Endodermal cell (in vitro differentiated cells): ENCODE measurements around the gene GHDC. TPM values are rescaled to one million over a fixed set of nuclear protein-coding genes. Genes with fewer than 3 reads are reported as not detected.
"Not testable (repeated sequence)": the region's sequence is repeated elsewhere in the genome, so short reads cannot be mapped to it uniquely, and the experiment has no call there.

Source experiments
- DNase-seq: peaks from one replicate; pipeline ENCODE4 v3.0.0-alpha.2; 2017
- H3K27ac ChIP-seq: 2 replicates; pipeline ENCODE4 v1.5.1; 2013; ENCODE audit warnings: mild to moderate bottlenecking, low read depth, low read length, moderate library complexity
- H3K27me3 ChIP-seq: 2 replicates; pipeline ENCODE4 v1.6.1; 2013; ENCODE audit warnings: mild to moderate bottlenecking, low read length, moderate library complexity; ENCODE audit not compliant: insufficient read depth, control insufficient read depth, poor library complexity, severe bottlenecking
- H3K36me3 ChIP-seq: 2 replicates; pipeline ENCODE4 v1.7.0; 2013; ENCODE audit warnings: mild to moderate bottlenecking, low read length, moderate library complexity; ENCODE audit not compliant: control insufficient read depth, insufficient read depth
- H3K4me1 ChIP-seq: one replicate; pipeline ENCODE4 v1.7.0; 2013; ENCODE audit warnings: low read length; ENCODE audit not compliant: control insufficient read depth, insufficient read depth
- H3K4me3 ChIP-seq: 2 replicates; pipeline ENCODE4 v1.5.1; 2013; ENCODE audit warnings: mild to moderate bottlenecking, low read length, moderate library complexity
- H3K9ac ChIP-seq: 2 replicates; pipeline ENCODE4 v1.6.1; 2013; ENCODE audit warnings: mild to moderate bottlenecking, low read length, moderate library complexity; ENCODE audit not compliant: poor library complexity, severe bottlenecking; ENCODE audit errors: extremely low read depth
- H3K9me3 ChIP-seq: 2 replicates; pipeline ENCODE4 v1.6.1; 2013; ENCODE audit warnings: mild to moderate bottlenecking, low read length, moderate library complexity; ENCODE audit not compliant: control insufficient read depth
- H3K27ac Mint-ChIP-seq: 2 replicates; pipeline ENCODE4 v1.8.0; 2020; ENCODE audit warnings: mixed read lengths
- H3K27me3 Mint-ChIP-seq: 2 replicates; pipeline ENCODE4 v1.8.0; 2021; ENCODE audit warnings: mild to moderate bottlenecking, mixed read lengths; ENCODE audit not compliant: insufficient read depth
- H3K36me3 Mint-ChIP-seq: 2 replicates; pipeline ENCODE4 v1.8.0; 2020; ENCODE audit warnings: low read depth, mixed read lengths
- H3K4me1 Mint-ChIP-seq: 2 replicates; pipeline ENCODE4 v1.8.0; 2020; ENCODE audit warnings: mixed read lengths
- H3K4me3 Mint-ChIP-seq: 2 replicates; pipeline ENCODE4 v1.8.0; 2020; ENCODE audit warnings: mild to moderate bottlenecking, moderate library complexity, mixed read lengths
- H3K9me3 Mint-ChIP-seq: 2 replicates; pipeline ENCODE4 v1.8.0; 2020; ENCODE audit warnings: mild to moderate bottlenecking, mixed read lengths
- CTCF ChIP-seq: fragments of 200-600 bp; sonication (generic); conservative IDR thresholded peaks from 2 replicates; pipeline ENCODE4 v1.5.0; 2021; ENCODE audit warnings: antibody characterized with exemption, mild to moderate bottlenecking
- WGBS, 2 experiments: methylation state at CpG; one replicate each; pipeline versions ENCODE4 v1.1.5 to v1.1.7; 2013; ENCODE audit warnings: missing lambda C conversion rate in 2 of 2, mixed read lengths in 1 of 2; ENCODE audit not compliant: insufficient coverage in 1 of 2, insufficient read length in 1 of 2; 5-methylcytosine and 5-hydroxymethylcytosine counted together
- total RNA-seq, 2 donors: library from RNA; stranded (reverse); fragmentation: NEBNext Ultra II Directional in 1 of 2; extraction: Animal tissue kit (Norgen Biotek cat#: 25700) in 1 of 2; gene quantifications; 2 replicates in 1 of 2; 3 replicates in 1 of 2; pipeline ENCODE4 v1.2.1, GENCODE V29; 2021

Gene GHDC
- total RNA-seq, 2 donors from 2014 or later = 4.4 to 8.4 TPM

GRCh38 chr17:42155614-42156045, 38.7 kb downstream of the GHDC start:
- peaks cover 5% of the 10 kb centered on the region for H3K36me3 ChIP-seq
- no peaks in the 10 kb centered on the region for H3K9me3 ChIP-seq
- peak; percentile 87 for DNase-seq

GRCh38 chr17:42153919-42154742, 40.2 kb downstream of the GHDC start:
- Histone ChIP-seq H3K9me3 (no peaks in the 10 kb centered on the region), H3K27ac (no peak overlapping the region), H3K9ac (peak overlapping the region; percentile 89), H3K36me3 (peaks cover 7% of the 10 kb centered on the region), H3K27me3 (no peaks in the 10 kb centered on the region), H3K4me3 (peak overlapping the region; percentile 99), H3K4me1 (peaks cover 7% of the 10 kb centered on the region)
- 10 to 17% methylated on average over 2 to 9 of the region's 15 CpGs for WGBS, 2 experiments
- peak overlapping the region; percentile 81 for H3K4me3 Mint-ChIP-seq
- peaks cover 4% of the 10 kb centered on the region for H3K36me3 Mint-ChIP-seq
- no peaks in the 10 kb centered on the region for H3K27me3 Mint-ChIP-seq
- peaks cover 20% of the 10 kb centered on the region for H3K4me1 Mint-ChIP-seq
- no peak for DNase-seq
- no peaks in the 10 kb centered on the region for H3K9me3 Mint-ChIP-seq
- H3K27ac Mint-ChIP-seq = peak overlapping the region; percentile 81
- TF ChIP-seq CTCF = no peak

More at GRCh38 chr17:42155614-42156045, 38.7 kb downstream of the GHDC start:
- Histone ChIP-seq H3K9ac (peak overlapping the region; percentile 51), H3K4me3 (peak overlapping the region; percentile 86), H3K4me1 (peaks cover 9% of the 10 kb centered on the region), H3K27ac (no peak overlapping the region), H3K27me3 (no peaks in the 10 kb centered on the region)
- Mint-ChIP-seq H3K9me3 (no peaks in the 10 kb centered on the region), H3K27me3 (no peaks in the 10 kb centered on the region), H3K36me3 (peaks cover 4% of the 10 kb centered on the region), H3K4me1 (peaks cover 20% of the 10 kb centered on the region), H3K27ac (peak overlapping the region; percentile 91), H3K4me3 (peak overlapping the region; percentile 81)
- WGBS, 2 experiments = 30% methylated on average over 14 to 17 of the region's 17 CpGs
- TF ChIP-seq CTCF = no peak

GRCh38 chr17:42146911-42147607, 47.2 kb downstream of the GHDC start:
- Histone ChIP-seq H3K4me1 (no peaks in the 10 kb centered on the region), H3K9me3 (no peaks in the 10 kb centered on the region), H3K36me3 (peaks cover 34% of the 10 kb centered on the region), H3K27ac (no peak overlapping the region), H3K27me3 (no peaks in the 10 kb centered on the region), H3K9ac (no peak overlapping the region), H3K4me3 (no peak overlapping the region)
- Mint-ChIP-seq H3K9me3 (no peaks in the 10 kb centered on the region), H3K4me3 (no peak overlapping the region), H3K36me3 (peaks cover 22% of the 10 kb centered on the region), H3K27ac (no peak overlapping the region), H3K4me1 (no peaks in the 10 kb centered on the region), H3K27me3 (no peaks in the 10 kb centered on the region)
- TF ChIP-seq CTCF = no peak
- 94 to 96% methylated on average over 9 to 13 of the region's 13 CpGs for WGBS, 2 experiments
- DNase-seq = no peak

GRCh38 chr17:42143138-42143537, 51.2 kb downstream of the GHDC start:
- not testable (repeated sequence) for H3K4me1 ChIP-seq, H3K9ac ChIP-seq, H3K4me3 ChIP-seq, H3K4me3 Mint-ChIP-seq, H3K9me3 Mint-ChIP-seq, H3K27me3 Mint-ChIP-seq, H3K9me3 ChIP-seq, H3K27me3 ChIP-seq, H3K27ac ChIP-seq, DNase-seq
- H3K4me1 Mint-ChIP-seq = peaks cover 19% of the 10 kb centered on the region
- peaks cover 35% of the 10 kb centered on the region for H3K36me3 Mint-ChIP-seq
- peak overlapping the region; percentile 9 for H3K27ac Mint-ChIP-seq
- 90 to 93% methylated on average over 4 of the region's 4 CpGs for WGBS, 2 experiments
- H3K36me3 ChIP-seq = peaks cover 31% of the 10 kb centered on the region
